SK-N-MC (cell line): ENCODE data around the gene SMARCAD1.
A peak's percentile ranks its signal among the peaks of the same experiment; 100 is the strongest.

Experiments used
- DNase-seq: peaks from one replicate; pipeline ENCODE4 v3.0.0-alpha.2; 2011; ENCODE audit warnings: low read depth, low spot score
- H3K27ac ChIP-seq: fragments of 200-600 bp; sonication (generic); 2 replicates; pipeline ENCODE4 v1.5.1; 2016; ENCODE audit warnings: mixed run types
- H3K36me3 ChIP-seq: fragments of 200-600 bp; sonication (generic); 2 replicates; pipeline ENCODE4 v1.6.1; 2017; ENCODE audit warnings: antibody characterized with exemption, low read length, mixed read lengths; ENCODE audit not compliant: insufficient read depth
- H3K4me3 ChIP-seq: fragments of 200-600 bp; sonication (generic); 2 replicates; pipeline ENCODE4 v1.5.1; 2016
- H3K9ac ChIP-seq: fragments of 200-600 bp; sonication (generic); 2 replicates; pipeline ENCODE4 v1.8.0; 2017; ENCODE audit warnings: mixed run types, mixed read lengths; ENCODE audit not compliant: insufficient read length
- H3K9me3 ChIP-seq: fragments of 200-600 bp; sonication (generic); 2 replicates; pipeline ENCODE4 v1.6.1; 2017; ENCODE audit warnings: low read depth, mild to moderate bottlenecking, antibody characterized with exemption, low read length, moderate library complexity, mixed read lengths
- EZH2 ChIP-seq: fragments of 200-600 bp; sonication (generic); IDR thresholded peaks from one replicate; pipeline ENCODE4 v1.6.1; 2017; ENCODE audit warnings: antibody characterized with exemption
- FOXP2 ChIP-seq: optimal IDR thresholded peaks from 2 replicates; pipeline ENCODE3; 2011; ENCODE audit warnings: mild to moderate bottlenecking, moderate library complexity; ENCODE audit not compliant: insufficient read depth; ENCODE audit errors: extremely low read length, control extremely low read depth
- POLR2AphosphoS5 ChIP-seq: IDR thresholded peaks from 2 replicates; pipeline ENCODE4 v1.6.1; 2012; ENCODE audit warnings: mild to moderate bottlenecking, low read depth, low read length, borderline replicate concordance

Gene SMARCAD1

DNA sequence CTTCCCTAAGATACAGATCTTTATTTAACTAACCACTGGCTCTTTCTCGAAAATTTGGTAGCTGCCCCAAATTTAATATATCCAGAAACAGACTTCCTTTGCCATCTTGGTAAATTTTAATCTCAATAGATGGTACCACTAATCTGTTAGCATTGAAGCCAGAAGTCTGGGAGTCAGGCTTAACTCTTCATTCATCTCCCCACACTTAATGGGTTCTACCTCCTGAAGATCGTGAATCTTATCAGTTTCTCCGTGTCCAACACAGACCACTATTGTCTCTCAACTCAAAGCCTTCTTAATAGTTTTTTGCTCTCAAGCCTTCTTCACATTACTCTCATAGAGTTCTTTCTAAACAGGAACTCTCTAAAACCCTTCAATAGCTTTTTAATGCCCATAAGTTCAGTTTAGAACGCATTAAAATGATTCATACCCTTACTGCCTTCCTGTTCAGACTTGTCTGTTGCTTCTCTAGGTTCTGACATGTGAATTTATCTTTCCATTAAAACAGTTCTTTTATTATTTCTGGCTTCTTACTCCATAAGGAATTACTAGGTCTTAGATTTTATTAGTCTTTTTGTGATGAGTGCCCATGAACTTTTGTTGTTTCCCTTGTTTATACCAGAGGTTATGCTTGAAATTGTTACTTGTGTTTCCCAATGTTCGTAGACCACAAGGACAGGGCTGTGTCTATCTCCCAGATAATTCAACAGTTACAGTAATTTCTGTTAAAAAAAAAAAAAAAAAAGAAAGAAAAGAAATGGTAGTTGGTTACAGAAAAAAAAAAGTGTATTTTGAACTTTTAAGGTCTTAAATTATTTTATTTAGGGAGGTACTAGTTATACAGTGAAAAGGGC, 54.7 kb downstream of the SMARCAD1 start:
- no peak for DNase-seq
- no peak; the same call in 1 of the 2 replicates for TF ChIP-seq POLR2AphosphoS5
- no peak for TF ChIP-seq FOXP2
- TF ChIP-seq EZH2, result no peak
- H3K4me3 ChIP-seq, result no peak overlapping the region
- no peak overlapping the region for H3K9ac ChIP-seq
- 0 out of 2 replicates have a peak overlapping the region, but pooled peaks have one; percentile 27 for H3K27ac ChIP-seq
- H3K36me3 ChIP-seq, result peaks cover 47% of the 10 kb centered on the region
- no peaks in the 10 kb centered on the region for H3K9me3 ChIP-seq

GRCh38 chr4:94267037-94267436, 59.4 kb downstream of the SMARCAD1 start:
- no peaks in the 10 kb centered on the region for H3K9me3 ChIP-seq
- no peak overlapping the region for H3K4me3 ChIP-seq
- H3K9ac ChIP-seq, result no peak overlapping the region
- TF ChIP-seq EZH2 (no peak), POLR2AphosphoS5 (no peak), FOXP2 (no peak)
- no peak for DNase-seq
- H3K36me3 ChIP-seq, result peaks cover 52% of the 10 kb centered on the region
- no peak overlapping the region for H3K27ac ChIP-seq

DNA sequence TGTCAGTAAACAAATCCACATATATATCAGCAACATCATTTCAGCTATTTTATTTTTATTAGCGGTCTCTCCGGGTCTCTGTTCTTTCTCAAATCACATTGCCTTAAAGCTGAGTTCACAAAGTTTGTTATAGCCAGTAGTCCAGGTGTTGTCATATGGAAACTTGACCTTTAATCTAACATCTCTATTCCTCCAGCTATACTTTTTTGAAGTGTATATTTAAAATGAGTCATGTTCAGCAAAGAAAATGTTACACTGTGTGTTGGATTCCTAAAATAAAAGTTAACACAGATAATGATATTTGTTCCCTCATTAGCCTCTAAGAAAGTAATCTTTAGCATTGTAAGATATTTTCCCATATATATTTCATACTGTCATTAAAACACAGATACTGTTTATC, 63.6 kb downstream of the SMARCAD1 start:
- TF ChIP-seq EZH2 (no peak), FOXP2 (no peak), POLR2AphosphoS5 (no peak)
- no peak for DNase-seq
- no peak overlapping the region for H3K4me3 ChIP-seq
- H3K9ac ChIP-seq, result no peak overlapping the region
- H3K27ac ChIP-seq, result no peak overlapping the region
- peaks cover 71% of the 10 kb centered on the region for H3K36me3 ChIP-seq
- H3K9me3 ChIP-seq, result no peaks in the 10 kb centered on the region

DNA sequence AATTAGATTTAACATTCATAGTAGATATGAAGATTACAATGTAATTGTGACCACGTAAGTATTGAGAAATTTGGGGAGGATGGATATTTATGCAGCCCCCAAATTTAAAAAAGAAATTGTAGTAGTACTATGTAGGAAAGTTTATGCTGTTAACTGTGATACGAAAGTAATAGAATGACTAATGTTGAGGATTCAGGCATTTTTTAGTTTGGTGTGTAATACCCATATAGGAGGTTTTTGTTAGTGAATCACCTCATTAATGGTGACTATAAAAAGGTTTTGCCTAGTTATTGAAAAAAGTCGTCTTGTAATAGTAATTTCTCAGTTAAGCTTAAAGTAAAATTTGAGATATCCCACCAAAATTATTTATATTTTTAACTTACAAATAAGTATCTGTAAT, 67.2 kb downstream of the SMARCAD1 start:
- no peak for DNase-seq
- no peaks in the 10 kb centered on the region for H3K9me3 ChIP-seq
- H3K4me3 ChIP-seq, result no peak overlapping the region
- H3K36me3 ChIP-seq, result peaks cover 90% of the 10 kb centered on the region
- no peak overlapping the region for H3K27ac ChIP-seq
- no peak overlapping the region for H3K9ac ChIP-seq
- TF ChIP-seq POLR2AphosphoS5 (no peak), EZH2 (no peak), FOXP2 (no peak)

- H3K9me3 ChIP-seq, result no peaks in the 10 kb centered on the region
- TF ChIP-seq FOXP2 (no peak), POLR2AphosphoS5 (no peak), EZH2 (no peak)
- H3K9ac ChIP-seq, result no peak overlapping the region
- H3K27ac ChIP-seq, result no peak overlapping the region
- H3K4me3 ChIP-seq, result no peak overlapping the region
- peaks cover 92% of the 10 kb centered on the region for H3K36me3 ChIP-seq
- no peak for DNase-seq
Measured at GRCh38 chr4:94276204-94276603, 68.5 kb downstream of the SMARCAD1 start.

DNA sequence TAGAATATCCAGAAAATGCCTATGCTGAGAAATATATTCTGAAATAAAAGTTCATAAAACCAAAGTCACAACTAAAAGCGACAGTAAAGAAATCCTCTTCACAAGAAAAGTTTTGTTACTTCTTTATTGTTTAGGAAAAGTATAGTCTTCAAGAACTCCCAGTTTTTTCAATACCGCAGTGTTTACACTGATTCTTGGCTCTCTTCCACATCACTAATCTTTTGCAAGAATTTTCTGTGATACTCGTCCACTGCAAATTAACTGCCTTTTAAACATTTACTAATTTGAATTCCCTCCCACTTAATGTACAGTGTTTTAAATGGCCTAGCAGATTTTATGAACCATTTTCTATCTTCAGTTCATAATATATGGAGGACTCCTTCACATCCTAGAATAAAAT, 69.9 kb downstream of the SMARCAD1 start:
- DNase-seq, result no peak
- H3K9me3 ChIP-seq, result no peaks in the 10 kb centered on the region
- peak overlapping the region; percentile 34; the same call in 1 of the 2 replicates for H3K27ac ChIP-seq
- no peak overlapping the region for H3K4me3 ChIP-seq
- no peak for TF ChIP-seq FOXP2
- no peak for TF ChIP-seq EZH2
- TF ChIP-seq POLR2AphosphoS5, result no peak
- H3K9ac ChIP-seq, result no peak overlapping the region
- H3K36me3 ChIP-seq, result peaks cover 90% of the 10 kb centered on the region

DNA sequence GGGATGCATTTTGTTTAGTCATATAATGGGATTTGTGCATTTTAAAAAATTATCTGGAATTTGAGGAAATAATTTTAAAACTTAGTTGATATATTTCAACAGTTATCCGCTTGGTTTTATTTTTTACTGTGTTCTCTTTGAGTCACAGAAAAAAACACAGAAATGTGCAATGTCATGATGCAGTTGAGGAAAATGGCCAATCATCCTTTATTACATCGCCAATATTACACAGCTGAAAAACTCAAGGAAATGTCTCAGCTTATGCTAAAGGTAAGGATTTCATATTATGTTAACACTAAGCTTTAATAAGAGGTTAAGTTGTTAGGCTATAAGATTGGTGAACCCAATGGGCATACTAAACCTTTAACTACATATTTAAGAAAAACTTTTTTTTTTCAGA, 71.1 kb downstream of the SMARCAD1 start:
- Histone ChIP-seq H3K9ac (no peak overlapping the region), H3K36me3 (peaks cover 90% of the 10 kb centered on the region), H3K4me3 (no peak overlapping the region), H3K9me3 (no peaks in the 10 kb centered on the region), H3K27ac (no peak overlapping the region; the same call in 1 of the 2 replicates)
- TF ChIP-seq POLR2AphosphoS5 (no peak), FOXP2 (no peak), EZH2 (no peak)
- DNase-seq, result no peak

DNA sequence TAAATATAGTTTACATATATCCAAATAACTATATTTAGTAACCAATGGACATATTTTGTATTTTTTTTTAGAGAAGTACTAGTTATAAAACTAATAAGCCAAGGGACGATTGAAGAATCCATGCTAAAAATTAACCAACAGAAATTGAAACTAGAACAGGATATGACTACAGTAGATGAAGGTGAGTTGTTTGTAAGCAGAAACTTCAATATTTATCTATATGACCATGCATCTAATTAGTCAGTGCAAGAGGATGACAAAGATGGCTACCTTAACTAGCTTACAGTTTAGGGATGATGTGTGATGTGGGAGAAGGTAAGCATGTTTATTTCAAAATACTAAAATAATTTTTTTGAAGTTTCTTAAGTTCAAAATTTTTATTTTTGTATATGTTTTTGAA, 77.2 kb downstream of the SMARCAD1 start:
- H3K9me3 ChIP-seq, result no peaks in the 10 kb centered on the region
- peaks cover 68% of the 10 kb centered on the region for H3K36me3 ChIP-seq
- no peak overlapping the region for H3K9ac ChIP-seq
- no peak for DNase-seq
- no peak overlapping the region for H3K4me3 ChIP-seq
- no peak overlapping the region for H3K27ac ChIP-seq
- no peak for TF ChIP-seq POLR2AphosphoS5
- TF ChIP-seq EZH2, result no peak
- no peak for TF ChIP-seq FOXP2
